ENCODE results near the gene ARHGAP6.

The ARHGAP6 gene

GRCh38 chrX:11611965-11612364 lies 53.8 kb downstream of the ARHGAP6 start:
- H3K4me1 Mint-ChIP-seq, result no peaks in the 10 kb centered on the region
- peaks cover 36% of the 10 kb centered on the region for H3K9me3 Mint-ChIP-seq
- no peak for TF ChIP-seq CTCF (IDR thresholded peaks at IDR 0.05)
- no peaks in the 10 kb centered on the region for H3K36me3 Mint-ChIP-seq (ENCODE audit: low read depth)
- H3K4me3 Mint-ChIP-seq, result no peak overlapping the region
- no peak for DNase-seq
- H3K27me3 Mint-ChIP-seq (ENCODE audit: low read depth, poor library complexity), result no peaks in the 10 kb centered on the region
- H3K27ac Mint-ChIP-seq, result no peak overlapping the region

DNA sequence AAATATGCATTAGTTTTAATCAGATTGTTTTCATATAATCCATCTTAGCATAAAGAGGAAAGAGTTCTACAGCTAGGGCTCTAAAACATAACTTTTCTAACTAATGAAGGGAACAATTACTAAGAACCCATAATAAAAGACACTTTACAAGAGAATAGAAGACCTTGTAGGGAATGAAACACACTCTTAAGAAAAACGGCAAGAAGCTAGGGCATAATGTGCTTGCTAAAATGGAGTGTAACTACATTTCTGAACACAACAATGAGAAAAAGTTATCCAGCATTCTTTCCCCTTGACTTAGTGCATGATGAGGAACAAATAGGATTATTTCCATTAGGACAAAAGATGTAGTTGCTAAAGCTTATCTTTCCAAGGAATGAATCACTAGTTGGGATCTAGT lies 54.6 kb downstream of the ARHGAP6 start:
- Mint-ChIP-seq H3K27ac (no peak overlapping the region), H3K4me3 (no peak overlapping the region), H3K36me3 (ENCODE audit: low read depth) (no peaks in the 10 kb centered on the region), H3K4me1 (no peaks in the 10 kb centered on the region), H3K27me3 (ENCODE audit: low read depth, poor library complexity) (no peaks in the 10 kb centered on the region), H3K9me3 (peaks cover 32% of the 10 kb centered on the region)
- TF ChIP-seq CTCF (IDR thresholded peaks at IDR 0.05), result no peak
- no peak for DNase-seq

- Mint-ChIP-seq H3K9me3 (peaks cover 28% of the 10 kb centered on the region), H3K4me3 (no peak overlapping the region), H3K4me1 (no peaks in the 10 kb centered on the region), H3K27me3 (ENCODE audit: low read depth, poor library complexity) (no peaks in the 10 kb centered on the region), H3K27ac (no peak overlapping the region), H3K36me3 (ENCODE audit: low read depth) (no peaks in the 10 kb centered on the region)
- no peak for TF ChIP-seq CTCF (IDR thresholded peaks at IDR 0.05)
- no peak for DNase-seq
These were observed 56.6 kb downstream of the ARHGAP6 start for GRCh38 chrX:11609109-11609508.

DNA sequence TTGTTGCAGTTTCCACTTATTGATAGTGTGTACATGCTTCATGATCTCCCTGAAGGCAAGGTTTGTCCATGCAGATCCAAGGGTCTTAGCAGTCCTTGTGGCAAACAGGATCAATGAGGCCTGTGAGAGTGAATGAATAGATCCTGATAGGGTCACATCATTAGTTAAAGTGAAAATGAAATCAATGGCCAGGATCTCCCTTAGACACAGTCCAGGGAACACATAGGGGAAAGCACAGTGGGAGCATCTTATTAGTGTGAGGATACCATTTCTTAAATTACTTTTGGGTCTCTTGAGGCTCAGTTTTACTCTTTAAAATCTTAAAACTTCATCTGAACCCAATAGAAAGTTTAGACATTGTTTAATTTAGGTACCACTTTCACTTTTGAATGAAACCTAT lies 59.3 kb downstream of the ARHGAP6 start:
- H3K4me3 Mint-ChIP-seq, result no peak overlapping the region
- H3K27me3 Mint-ChIP-seq (ENCODE audit: low read depth, poor library complexity), result no peaks in the 10 kb centered on the region
- no peaks in the 10 kb centered on the region for H3K4me1 Mint-ChIP-seq
- TF ChIP-seq CTCF (IDR thresholded peaks at IDR 0.05), result no peak
- H3K36me3 Mint-ChIP-seq (ENCODE audit: low read depth), result no peaks in the 10 kb centered on the region
- H3K9me3 Mint-ChIP-seq, result peaks cover 23% of the 10 kb centered on the region
- DNase-seq, result no peak
- H3K27ac Mint-ChIP-seq, result no peak overlapping the region

DNA sequence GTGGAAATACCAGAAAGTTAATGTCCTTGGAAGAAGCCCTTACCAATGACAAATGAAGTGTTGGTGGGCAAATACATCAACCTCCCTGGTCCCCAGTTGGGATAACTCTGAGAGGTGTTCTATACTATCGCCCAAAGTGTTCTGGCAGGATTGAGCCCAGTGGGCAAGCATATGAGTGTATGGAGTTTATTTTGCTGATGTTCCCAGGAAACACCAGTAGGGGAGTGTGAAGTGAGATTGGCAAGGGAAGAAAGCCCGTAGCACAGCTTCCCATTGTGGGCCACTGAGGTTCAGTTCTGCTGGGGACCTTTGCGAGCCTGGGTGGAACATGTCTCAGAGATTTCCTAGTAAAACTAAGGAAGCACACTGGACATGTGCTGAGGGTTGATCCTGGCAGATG lies 65.1 kb downstream of the ARHGAP6 start:
- TF ChIP-seq CTCF (IDR thresholded peaks at IDR 0.05), result no peak
- Mint-ChIP-seq H3K4me1 (peaks cover 12% of the 10 kb centered on the region), H3K27me3 (ENCODE audit: low read depth, poor library complexity) (peaks cover 7% of the 10 kb centered on the region), H3K27ac (no peak overlapping the region), H3K36me3 (ENCODE audit: low read depth) (no peaks in the 10 kb centered on the region), H3K9me3 (peaks cover 31% of the 10 kb centered on the region), H3K4me3 (no peak overlapping the region)
- DNase-seq, result no peak

DNA sequence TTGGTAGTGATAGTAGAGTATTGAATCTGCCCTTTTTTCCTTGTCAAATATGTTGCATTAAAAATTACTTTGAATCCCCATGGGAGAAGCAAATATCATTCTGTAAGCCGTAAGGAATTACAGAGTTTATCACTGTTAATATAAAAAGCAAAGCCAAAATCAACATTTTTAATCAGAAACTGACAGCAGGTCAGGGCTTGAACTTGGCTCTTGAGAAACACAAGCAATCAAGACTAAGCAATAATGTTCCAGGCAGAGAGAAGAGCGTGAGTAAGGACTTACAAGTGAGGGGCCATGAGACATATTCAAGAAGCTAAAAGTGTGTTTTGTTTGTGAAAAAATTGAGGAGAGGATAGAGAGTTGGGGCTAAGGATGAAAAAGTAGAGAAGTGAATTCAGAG lies 68.2 kb downstream of the ARHGAP6 start:
- no peak overlapping the region for H3K4me3 Mint-ChIP-seq
- no peak overlapping the region for H3K27ac Mint-ChIP-seq
- peaks cover 21% of the 10 kb centered on the region for H3K4me1 Mint-ChIP-seq
- peaks cover 44% of the 10 kb centered on the region for H3K9me3 Mint-ChIP-seq
- H3K36me3 Mint-ChIP-seq (ENCODE audit: low read depth), result no peaks in the 10 kb centered on the region
- no peak for TF ChIP-seq CTCF (IDR thresholded peaks at IDR 0.05)
- H3K27me3 Mint-ChIP-seq (ENCODE audit: low read depth, poor library complexity), result peaks cover 10% of the 10 kb centered on the region
- DNase-seq, result no peak
